HEK293 (cell line): ENCODE results near the gene CTNNA2.

Experiments used
- CTCF ChIA-PET: fragments of 350-600 bp; formaldehyde crosslinking; extraction: SDS; loops from one replicate; lab custom pipeline; 2021; ENCODE audit warnings: antibody characterized with exemption; lab: Yijun Ruan, JAX
- POLR2A ChIA-PET: fragments of 300-600 bp; formaldehyde crosslinking; extraction: SDS; loops from one replicate; lab custom pipeline; 2020; ENCODE audit warnings: antibody characterized with exemption, inconsistent platforms; lab: Yijun Ruan, JAX
- H3K27ac ChIP-seq: fragments of 200-500 bp; sonication (Bioruptor generic); 2 replicates; pipeline ENCODE4 v1.5.1; 2014; ENCODE audit warnings: low read depth, low read length, control low read depth, inconsistent platforms; ENCODE audit errors: extremely low read depth
- H3K36me3 ChIP-seq, 2 experiments: fragments of 200-500 bp in 1 of 2; sonication (Bioruptor generic) in 1 of 2; 1 replicate in 1 of 2; 2 replicates in 1 of 2; pipeline ENCODE4 v1.5.1; 2014 to 2017; ENCODE audit warnings: inconsistent platforms in 2 of 2, low read length in 2 of 2; ENCODE audit not compliant: control insufficient read depth in 2 of 2, insufficient read depth in 1 of 2
- H3K4me1 ChIP-seq: fragments of 200-500 bp; sonication (Bioruptor generic); 2 replicates; pipeline ENCODE4 v1.5.1; 2014; ENCODE audit warnings: mild to moderate bottlenecking, low read length, inconsistent platforms; ENCODE audit not compliant: control insufficient read depth, insufficient read depth
- H3K4me3 ChIP-seq: 2 replicates; pipeline ENCODE4 v1.5.1; 2011; ENCODE audit warnings: low read depth, mild to moderate bottlenecking, control low read depth, low read length, moderate library complexity
- H3K9me3 ChIP-seq: fragments of 200-500 bp; sonication (Bioruptor generic); 2 replicates; pipeline ENCODE4 v1.5.1; 2014; ENCODE audit warnings: low read depth, low read length, inconsistent platforms; ENCODE audit not compliant: control insufficient read depth, insufficient read depth
- GLI2 ChIP-seq: fragments of 450-650 bp; formaldehyde crosslinking; IDR thresholded peaks from 2 replicates; pipeline ENCODE4; 2017; ENCODE audit warnings: missing biosample characterization, missing genetic modification characterization, low read depth, borderline replicate concordance
- KLF16 ChIP-seq: fragments of 450-650 bp; formaldehyde crosslinking; IDR thresholded peaks from 2 replicates; pipeline ENCODE4 v1.5.1; 2017; ENCODE audit warnings: missing biosample characterization, missing genetic modification characterization
- MZF1 ChIP-seq: fragments of 450-650 bp; formaldehyde crosslinking; IDR thresholded peaks from 2 replicates; pipeline ENCODE4 v1.5.1; 2017; ENCODE audit warnings: missing biosample characterization, missing genetic modification characterization, borderline replicate concordance
- SCRT2 ChIP-seq: fragments of 450-650 bp; formaldehyde crosslinking; IDR thresholded peaks from 2 replicates; pipeline ENCODE4 v1.5.1; 2016; ENCODE audit warnings: missing biosample characterization, missing genetic modification characterization
- WT1 ChIP-seq: fragments of 450-650 bp; formaldehyde crosslinking; IDR thresholded peaks from 2 replicates; pipeline ENCODE4 v1.5.1; 2016; ENCODE audit warnings: missing biosample characterization, missing genetic modification characterization
- ZBTB48 ChIP-seq: fragments of 450-650 bp; formaldehyde crosslinking; IDR thresholded peaks from 2 replicates; pipeline ENCODE4 v1.5.1; 2016; ENCODE audit warnings: missing biosample characterization, missing genetic modification characterization
- ZFP41 ChIP-seq: fragments of 450-650 bp; formaldehyde crosslinking; IDR thresholded peaks from 2 replicates; pipeline ENCODE4 v1.5.1; 2016; ENCODE audit warnings: missing biosample characterization, missing genetic modification characterization, borderline replicate concordance
- ZNF140 ChIP-seq: fragments of 450-650 bp; formaldehyde crosslinking; IDR thresholded peaks from 2 replicates; pipeline ENCODE4 v1.5.1; 2016; ENCODE audit warnings: missing biosample characterization, missing genetic modification characterization
- ZNF146 ChIP-seq: fragments of 450-650 bp; formaldehyde crosslinking; IDR thresholded peaks from 2 replicates; pipeline ENCODE4 v1.5.1; 2016; ENCODE audit warnings: missing biosample characterization, missing genetic modification characterization
- ZNF16 ChIP-seq: fragments of 450-650 bp; formaldehyde crosslinking; IDR thresholded peaks from 2 replicates; pipeline ENCODE4 v1.5.1; 2016; ENCODE audit warnings: low read depth, missing biosample characterization, missing genetic modification characterization
- ZNF174 ChIP-seq: fragments of 450-650 bp; formaldehyde crosslinking; IDR thresholded peaks from 2 replicates; pipeline ENCODE4 v1.5.0; 2017; ENCODE audit warnings: missing biosample characterization, mild to moderate bottlenecking, missing genetic modification characterization
- ZNF175 ChIP-seq: fragments of 450-650 bp; formaldehyde crosslinking; IDR thresholded peaks from 2 replicates; pipeline ENCODE4 v1.5.1; 2016; ENCODE audit warnings: missing biosample characterization, missing genetic modification characterization
- ZNF391 ChIP-seq: fragments of 450-650 bp; formaldehyde crosslinking; IDR thresholded peaks from 2 replicates; pipeline ENCODE4 v1.5.1; 2016; ENCODE audit warnings: low read depth, missing biosample characterization, missing genetic modification characterization, borderline replicate concordance
- ZNF530 ChIP-seq: fragments of 450-650 bp; formaldehyde crosslinking; IDR thresholded peaks from 2 replicates; pipeline ENCODE4 v1.5.1; 2016; ENCODE audit warnings: low read depth, missing biosample characterization, missing genetic modification characterization
- ZNF544 ChIP-seq: fragments of 450-650 bp; formaldehyde crosslinking; IDR thresholded peaks from 2 replicates; pipeline ENCODE4 v1.5.0; 2017; ENCODE audit warnings: missing biosample characterization, missing genetic modification characterization
- ZNF560 ChIP-seq: fragments of 450-650 bp; formaldehyde crosslinking; IDR thresholded peaks from 2 replicates; pipeline ENCODE4 v1.5.1; 2017; ENCODE audit warnings: missing biosample characterization, missing genetic modification characterization, borderline replicate concordance
- ZNF747 ChIP-seq: fragments of 450-650 bp; formaldehyde crosslinking; IDR thresholded peaks from 2 replicates; pipeline ENCODE4 v1.5.1; 2016; ENCODE audit warnings: missing biosample characterization, missing genetic modification characterization
- ZNF777 ChIP-seq: fragments of 450-650 bp; formaldehyde crosslinking; IDR thresholded peaks from 2 replicates; pipeline ENCODE4 v1.5.1; 2017; ENCODE audit warnings: missing biosample characterization, missing genetic modification characterization, borderline replicate concordance
- TF ChIP-seq, protein P1 (sequence below): fragments of 450-650 bp; formaldehyde crosslinking; conservative IDR thresholded peaks from 2 replicates; pipeline ENCODE4 v1.5.1; 2016; ENCODE audit warnings: low read depth, missing biosample characterization, missing genetic modification characterization
- TF ChIP-seq, protein P2 (sequence below): fragments of 450-650 bp; formaldehyde crosslinking; IDR thresholded peaks from 2 replicates; pipeline ENCODE4 v1.5.1; 2017; ENCODE audit warnings: missing biosample characterization, mild to moderate bottlenecking, missing genetic modification characterization, moderate library complexity
- TF ChIP-seq, protein P3 (sequence below): fragments of 450-650 bp; formaldehyde crosslinking; IDR thresholded peaks from 2 replicates; pipeline ENCODE4 v1.5.1; 2016; ENCODE audit warnings: missing biosample characterization, missing genetic modification characterization
- TF ChIP-seq, protein P4 (sequence below): fragments of 450-650 bp; formaldehyde crosslinking; IDR thresholded peaks from 2 replicates; pipeline ENCODE4 v1.5.1; 2016; ENCODE audit warnings: missing biosample characterization, missing genetic modification characterization
- TF ChIP-seq, protein P5 (sequence below): fragments of 450-650 bp; formaldehyde crosslinking; IDR thresholded peaks from 2 replicates; pipeline ENCODE4; 2016; ENCODE audit warnings: missing biosample characterization, missing genetic modification characterization
- TF ChIP-seq, protein P6 (sequence below): fragments of 450-650 bp; formaldehyde crosslinking; IDR thresholded peaks from 2 replicates; pipeline ENCODE4 v1.5.1; 2017; ENCODE audit warnings: missing biosample characterization, missing genetic modification characterization

Gene CTNNA2

DNA sequence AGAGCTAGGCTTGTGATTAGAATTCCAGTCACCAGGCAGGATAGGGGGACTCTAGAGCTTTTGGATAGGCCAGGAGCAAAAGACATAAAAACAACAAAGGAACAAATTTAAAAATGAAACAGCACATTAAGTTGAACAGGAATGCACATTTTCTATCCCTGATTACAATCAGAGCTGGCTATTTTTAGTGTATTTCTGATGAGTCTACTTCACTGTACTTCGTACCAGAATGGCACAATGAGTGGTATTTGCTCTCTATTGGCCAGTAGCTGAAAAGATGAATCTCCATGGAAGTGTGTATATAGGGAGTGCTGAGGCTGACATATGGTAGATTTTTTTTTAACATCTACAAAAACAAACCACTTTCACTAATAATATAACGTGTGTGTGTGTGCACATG lies 825.9 kb downstream of the CTNNA2 start:
- Histone ChIP-seq H3K36me3 (no peaks in the 10 kb centered on the region), H3K27ac (no peak overlapping the region), H3K4me3 (no peak overlapping the region), H3K4me1 (no peaks in the 10 kb centered on the region), H3K9me3 (no peaks in the 10 kb centered on the region)
- POLR2A ChIA-PET, result no interaction called here
- CTCF ChIA-PET, result interaction anchor here (0.8 kb wide), 1 partner anchor 13 kb away, joined by 4 read pairs; no protein-coding TSS in a partner anchor
- TF ChIP-seq ZNF175 (tag by site-specific recombination) (no peak), ZNF146 (no peak), ZNF777 (no peak), ZNF140 (tag by site-specific recombination) (no peak), SCRT2 (tag by site-specific recombination) (no peak), ZFP41 (tag by site-specific recombination) (no peak), ZNF530 (tag by site-specific recombination) (no peak), ZNF560 (tag by site-specific recombination) (no peak), ZNF16 (tag by site-specific recombination) (no peak), ZNF544 (tag by site-specific recombination) (no peak), MZF1 (tag by site-specific recombination) (no peak), ZNF747 (tag by site-specific recombination) (no peak), ZNF174 (tag by site-specific recombination) (no peak), GLI2 (tag by site-specific recombination) (no peak), WT1 (tag by site-specific recombination) (no peak)
- TF ChIP-seq, protein P1, sequence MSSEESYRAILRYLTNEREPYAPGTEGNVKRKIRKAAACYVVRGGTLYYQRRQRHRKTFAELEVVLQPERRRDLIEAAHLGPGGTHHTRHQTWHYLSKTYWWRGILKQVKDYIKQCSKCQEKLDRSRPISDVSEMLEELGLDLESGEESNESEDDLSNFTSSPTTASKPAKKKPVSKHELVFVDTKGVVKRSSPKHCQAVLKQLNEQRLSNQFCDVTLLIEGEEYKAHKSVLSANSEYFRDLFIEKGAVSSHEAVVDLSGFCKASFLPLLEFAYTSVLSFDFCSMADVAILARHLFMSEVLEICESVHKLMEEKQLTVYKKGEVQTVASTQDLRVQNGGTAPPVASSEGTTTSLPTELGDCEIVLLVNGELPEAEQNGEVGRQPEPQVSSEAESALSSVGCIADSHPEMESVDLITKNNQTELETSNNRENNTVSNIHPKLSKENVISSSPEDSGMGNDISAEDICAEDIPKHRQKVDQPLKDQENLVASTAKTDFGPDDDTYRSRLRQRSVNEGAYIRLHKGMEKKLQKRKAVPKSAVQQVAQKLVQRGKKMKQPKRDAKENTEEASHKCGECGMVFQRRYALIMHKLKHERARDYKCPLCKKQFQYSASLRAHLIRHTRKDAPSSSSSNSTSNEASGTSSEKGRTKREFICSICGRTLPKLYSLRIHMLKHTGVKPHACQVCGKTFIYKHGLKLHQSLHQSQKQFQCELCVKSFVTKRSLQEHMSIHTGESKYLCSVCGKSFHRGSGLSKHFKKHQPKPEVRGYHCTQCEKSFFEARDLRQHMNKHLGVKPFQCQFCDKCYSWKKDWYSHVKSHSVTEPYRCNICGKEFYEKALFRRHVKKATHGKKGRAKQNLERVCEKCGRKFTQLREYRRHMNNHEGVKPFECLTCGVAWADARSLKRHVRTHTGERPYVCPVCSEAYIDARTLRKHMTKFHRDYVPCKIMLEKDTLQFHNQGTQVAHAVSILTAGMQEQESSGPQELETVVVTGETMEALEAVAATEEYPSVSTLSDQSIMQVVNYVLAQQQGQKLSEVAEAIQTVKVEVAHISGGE, result no peak
- TF ChIP-seq, protein P2, sequence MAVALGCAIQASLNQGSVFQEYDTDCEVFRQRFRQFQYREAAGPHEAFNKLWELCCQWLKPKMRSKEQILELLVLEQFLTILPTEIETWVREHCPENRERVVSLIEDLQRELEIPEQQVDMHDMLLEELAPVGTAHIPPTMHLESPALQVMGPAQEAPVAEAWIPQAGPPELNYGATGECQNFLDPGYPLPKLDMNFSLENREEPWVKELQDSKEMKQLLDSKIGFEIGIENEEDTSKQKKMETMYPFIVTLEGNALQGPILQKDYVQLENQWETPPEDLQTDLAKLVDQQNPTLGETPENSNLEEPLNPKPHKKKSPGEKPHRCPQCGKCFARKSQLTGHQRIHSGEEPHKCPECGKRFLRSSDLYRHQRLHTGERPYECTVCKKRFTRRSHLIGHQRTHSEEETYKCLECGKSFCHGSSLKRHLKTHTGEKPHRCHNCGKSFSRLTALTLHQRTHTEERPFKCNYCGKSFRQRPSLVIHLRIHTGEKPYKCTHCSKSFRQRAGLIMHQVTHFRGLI (tag by site-specific recombination), result no peak

DNA sequence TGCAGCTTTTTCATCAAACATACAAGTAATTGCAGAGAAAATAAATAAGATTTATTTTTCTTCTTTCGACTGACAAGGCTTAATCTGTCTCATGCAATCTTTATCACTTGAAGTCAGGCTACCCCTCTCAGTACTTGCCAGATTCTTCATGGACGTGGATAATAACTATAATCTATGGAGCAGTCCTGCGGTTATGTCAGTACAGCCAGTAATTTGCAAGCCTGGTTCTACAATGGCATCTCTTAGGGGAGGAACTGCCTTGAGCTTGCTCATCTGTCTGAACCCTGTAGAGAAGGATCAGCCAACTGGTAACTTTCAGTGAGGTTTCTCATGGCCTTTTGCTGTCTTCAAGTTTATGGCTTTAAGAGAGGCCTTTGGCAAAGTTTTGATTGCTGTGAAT lies 827.2 kb downstream of the CTNNA2 start:
- Histone ChIP-seq H3K27ac (no peak overlapping the region), H3K9me3 (no peaks in the 10 kb centered on the region), H3K4me1 (no peaks in the 10 kb centered on the region), H3K4me3 (no peak overlapping the region), H3K36me3 (no peaks in the 10 kb centered on the region)
- ChIA-PET POLR2A (no interaction called here), CTCF (no interaction called here)
- TF ChIP-seq, protein P3, sequence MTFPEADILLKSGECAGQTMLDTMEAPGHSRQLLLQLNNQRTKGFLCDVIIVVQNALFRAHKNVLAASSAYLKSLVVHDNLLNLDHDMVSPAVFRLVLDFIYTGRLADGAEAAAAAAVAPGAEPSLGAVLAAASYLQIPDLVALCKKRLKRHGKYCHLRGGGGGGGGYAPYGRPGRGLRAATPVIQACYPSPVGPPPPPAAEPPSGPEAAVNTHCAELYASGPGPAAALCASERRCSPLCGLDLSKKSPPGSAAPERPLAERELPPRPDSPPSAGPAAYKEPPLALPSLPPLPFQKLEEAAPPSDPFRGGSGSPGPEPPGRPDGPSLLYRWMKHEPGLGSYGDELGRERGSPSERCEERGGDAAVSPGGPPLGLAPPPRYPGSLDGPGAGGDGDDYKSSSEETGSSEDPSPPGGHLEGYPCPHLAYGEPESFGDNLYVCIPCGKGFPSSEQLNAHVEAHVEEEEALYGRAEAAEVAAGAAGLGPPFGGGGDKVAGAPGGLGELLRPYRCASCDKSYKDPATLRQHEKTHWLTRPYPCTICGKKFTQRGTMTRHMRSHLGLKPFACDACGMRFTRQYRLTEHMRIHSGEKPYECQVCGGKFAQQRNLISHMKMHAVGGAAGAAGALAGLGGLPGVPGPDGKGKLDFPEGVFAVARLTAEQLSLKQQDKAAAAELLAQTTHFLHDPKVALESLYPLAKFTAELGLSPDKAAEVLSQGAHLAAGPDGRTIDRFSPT, result no peak
- TF ChIP-seq ZNF391 (tag by site-specific recombination) (no peak), GLI2 (tag by site-specific recombination) (no peak), ZBTB48 (tag by site-specific recombination) (no peak), KLF16 (tag by site-specific recombination) (no peak)
- TF ChIP-seq, protein P4, sequence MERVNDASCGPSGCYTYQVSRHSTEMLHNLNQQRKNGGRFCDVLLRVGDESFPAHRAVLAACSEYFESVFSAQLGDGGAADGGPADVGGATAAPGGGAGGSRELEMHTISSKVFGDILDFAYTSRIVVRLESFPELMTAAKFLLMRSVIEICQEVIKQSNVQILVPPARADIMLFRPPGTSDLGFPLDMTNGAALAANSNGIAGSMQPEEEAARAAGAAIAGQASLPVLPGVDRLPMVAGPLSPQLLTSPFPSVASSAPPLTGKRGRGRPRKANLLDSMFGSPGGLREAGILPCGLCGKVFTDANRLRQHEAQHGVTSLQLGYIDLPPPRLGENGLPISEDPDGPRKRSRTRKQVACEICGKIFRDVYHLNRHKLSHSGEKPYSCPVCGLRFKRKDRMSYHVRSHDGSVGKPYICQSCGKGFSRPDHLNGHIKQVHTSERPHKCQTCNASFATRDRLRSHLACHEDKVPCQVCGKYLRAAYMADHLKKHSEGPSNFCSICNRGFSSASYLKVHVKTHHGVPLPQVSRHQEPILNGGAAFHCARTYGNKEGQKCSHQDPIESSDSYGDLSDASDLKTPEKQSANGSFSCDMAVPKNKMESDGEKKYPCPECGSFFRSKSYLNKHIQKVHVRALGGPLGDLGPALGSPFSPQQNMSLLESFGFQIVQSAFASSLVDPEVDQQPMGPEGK (tag by site-specific recombination), result no peak
- TF ChIP-seq, protein P5, sequence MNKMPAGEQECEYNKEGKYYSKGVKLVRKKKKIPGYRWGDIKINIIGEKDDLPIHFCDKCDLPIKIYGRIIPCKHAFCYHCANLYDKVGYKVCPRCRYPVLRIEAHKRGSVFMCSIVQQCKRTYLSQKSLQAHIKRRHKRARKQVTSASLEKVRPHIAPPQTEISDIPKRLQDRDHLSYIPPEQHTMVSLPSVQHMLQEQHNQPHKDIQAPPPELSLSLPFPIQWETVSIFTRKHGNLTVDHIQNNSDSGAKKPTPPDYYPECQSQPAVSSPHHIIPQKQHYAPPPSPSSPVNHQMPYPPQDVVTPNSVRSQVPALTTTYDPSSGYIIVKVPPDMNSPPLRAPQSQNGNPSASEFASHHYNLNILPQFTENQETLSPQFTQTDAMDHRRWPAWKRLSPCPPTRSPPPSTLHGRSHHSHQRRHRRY (tag by site-specific recombination), result no peak
- TF ChIP-seq, protein P6, sequence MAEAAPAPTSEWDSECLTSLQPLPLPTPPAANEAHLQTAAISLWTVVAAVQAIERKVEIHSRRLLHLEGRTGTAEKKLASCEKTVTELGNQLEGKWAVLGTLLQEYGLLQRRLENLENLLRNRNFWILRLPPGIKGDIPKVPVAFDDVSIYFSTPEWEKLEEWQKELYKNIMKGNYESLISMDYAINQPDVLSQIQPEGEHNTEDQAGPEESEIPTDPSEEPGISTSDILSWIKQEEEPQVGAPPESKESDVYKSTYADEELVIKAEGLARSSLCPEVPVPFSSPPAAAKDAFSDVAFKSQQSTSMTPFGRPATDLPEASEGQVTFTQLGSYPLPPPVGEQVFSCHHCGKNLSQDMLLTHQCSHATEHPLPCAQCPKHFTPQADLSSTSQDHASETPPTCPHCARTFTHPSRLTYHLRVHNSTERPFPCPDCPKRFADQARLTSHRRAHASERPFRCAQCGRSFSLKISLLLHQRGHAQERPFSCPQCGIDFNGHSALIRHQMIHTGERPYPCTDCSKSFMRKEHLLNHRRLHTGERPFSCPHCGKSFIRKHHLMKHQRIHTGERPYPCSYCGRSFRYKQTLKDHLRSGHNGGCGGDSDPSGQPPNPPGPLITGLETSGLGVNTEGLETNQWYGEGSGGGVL (tag by site-specific recombination), result no peak
